Stomach (tissue), 9 donors: Measurements from ENCODE around the gene CYB5R3. TPM values are rescaled to one million over a fixed set of nuclear protein-coding genes. Genes with fewer than 3 reads are reported as not detected.

Source experiments
- DNase-seq, 2 donors: peaks; one replicate each; pipeline versions ENCODE4 v3.0.0 to v3.0.0-alpha.2; 2013 to 2019
- H3K27ac ChIP-seq, 5 donors: fragments of 200-600 bp in 4 of 5; sonication (generic) in 4 of 5; one replicate each; pipeline ENCODE4 v1.5.1; 2013 to 2019; ENCODE audit warnings: mild to moderate bottlenecking in 1 of 5, moderate library complexity in 1 of 5
- H3K27me3 ChIP-seq, 3 donors: fragments of 200-600 bp; sonication (generic); one replicate each; pipeline ENCODE4 v1.5.1; 2017 to 2019; ENCODE audit warnings: mixed run types in 1 of 3
- H3K36me3 ChIP-seq, 4 donors: fragments of 200-600 bp; sonication (generic); 1 replicate in 3 of 4; 2 replicates in 1 of 4; pipeline ENCODE4 v1.5.1; 2016 to 2019
- H3K4me1 ChIP-seq, 4 donors: fragments of 200-600 bp; sonication (generic); one replicate each; pipeline ENCODE4 v1.5.1; 2016 to 2019
- H3K4me3 ChIP-seq, 4 donors: fragments of 200-600 bp; sonication (generic) in 3 of 4; one replicate each; pipeline ENCODE4 v1.5.1; 2016 to 2019; ENCODE audit warnings: mild to moderate bottlenecking in 1 of 4
- H3K9me3 ChIP-seq, 4 donors: fragments of 200-600 bp; sonication (generic); one replicate each; pipeline ENCODE4 v1.5.1; 2016 to 2019
- CTCF ChIP-seq, 7 experiments: fragments of 450-650 bp in 4 of 7; fragments of 200-600 bp in 3 of 7; sonication (generic) in 3 of 7; IDR thresholded peaks; one replicate each; pipeline ENCODE4 v1.5.1; 2016 to 2019; ENCODE audit warnings: antibody characterized with exemption in 7 of 7, control low read depth in 2 of 7, mild to moderate bottlenecking in 1 of 7
- EP300 ChIP-seq: sonication (generic); formaldehyde crosslinking; IDR thresholded peaks from one replicate; pipeline ENCODE4 v1.6.1; 2017; ENCODE audit warnings: antibody characterized with exemption
- POLR2A ChIP-seq, 4 donors: fragments of 450-650 bp; IDR thresholded peaks; one replicate each; pipeline ENCODE4 v1.6.1; 2016; ENCODE audit warnings: antibody characterized with exemption in 4 of 4, control low read depth in 2 of 4, mild to moderate bottlenecking in 1 of 4, moderate library complexity in 1 of 4
- POLR2AphosphoS5 ChIP-seq, 3 donors: sonication (generic); formaldehyde crosslinking; IDR thresholded peaks; one replicate each; pipeline ENCODE4 v1.6.1; 2016; ENCODE audit warnings: antibody characterized with exemption in 3 of 3
- WGBS, 5 donors: extraction: QIAGEN DNeasy Blood & Tissue Kit in 3 of 5; methylation state at CpG; one replicate each; pipeline versions ENCODE4 v1.1.5 to v1.1.7; 2013 to 2018; 5-methylcytosine and 5-hydroxymethylcytosine counted together
- intact Hi-C: fragments of 100-400 bp; cut with DNase I; formaldehyde crosslinking; loops from one replicate; pipeline ENCODE4 v1.15.1; 2023; ENCODE audit warnings: low total_unique reads
- polyA plus RNA-seq, 3 donors: library from polyadenylated mRNA; stranded (reverse); fragments of 200-250 nt; gene quantifications; one replicate each; pipeline ENCODE4 v1.2.3, GENCODE V29; 2013
- total RNA-seq, 5 donors: library from RNA; depleted of rRNA; stranded (reverse); fragments of >200 nt; gene quantifications; one replicate each; pipeline versions ENCODE4 v1.1.0 to v1.2.3, GENCODE V29; 2014 to 2016
- donor health status: healthy with polysubstance abuse.
- donor health status: Bipolar disorder and iron deficiency.
- donor health status: healthy.

Gene CYB5R3
- total and polyA plus RNA-seq, 8 donors, result 33.6 to 156 (median 82.1) TPM

GRCh38 chr22:42691440-42691839, 42.2 kb upstream of the CYB5R3 start:
- 81 to 90% (median 83%) methylated on average over 10 of the region's 10 CpGs for WGBS, 5 donors
- no peaks in the 10 kb centered on the region for H3K27me3 ChIP-seq
- H3K4me3 ChIP-seq, result no peak overlapping the region
- H3K36me3 ChIP-seq, result peaks cover 11 to 42% (median 38%) of the 10 kb centered on the region in 4 donors
- TF ChIP-seq POLR2AphosphoS5 (IDR thresholded peaks at IDR 0.05) (no peak), POLR2A (IDR thresholded peaks at IDR 0.05) (no peak), CTCF (IDR thresholded peaks at IDR 0.05) (no peak), EP300 (no peak)
- no peaks in the 10 kb centered on the region for H3K9me3 ChIP-seq
- intact Hi-C loops, result no loop called here
- peaks cover 32 to 55% (median 41%) of the 10 kb centered on the region in 4 donors for H3K4me1 ChIP-seq
- peak in 1 of 2 donors; percentile 10 for DNase-seq
- peak overlapping the region in 4 of 5 donors; percentile 26 to 91 (median 73) for H3K27ac ChIP-seq

- intact Hi-C loops, result no loop called here
- H3K27ac ChIP-seq, result peak overlapping the region; percentile 74 to 91 (median 90)
- peaks cover 10 to 23% (median 20%) of the 10 kb centered on the region in 4 donors for H3K36me3 ChIP-seq
- TF ChIP-seq CTCF (IDR thresholded peaks at IDR 0.05) (no peak), POLR2A (IDR thresholded peaks at IDR 0.05) (peak in 1 of 4 donors; percentile 7), POLR2AphosphoS5 (IDR thresholded peaks at IDR 0.05) (peak; percentile 83 to 91 (median 86)), EP300 (peak; percentile 96)
- peak; percentile 85 to 96 for DNase-seq
- H3K9me3 ChIP-seq, result no peaks in the 10 kb centered on the region
- no peak overlapping the region for H3K4me3 ChIP-seq
- H3K4me1 ChIP-seq, result peaks cover 51 to 74% (median 62%) of the 10 kb centered on the region in 4 donors
- no peaks in the 10 kb centered on the region for H3K27me3 ChIP-seq
- WGBS, 5 donors, result 24 to 27% (median 25%) methylated on average over 19 to 25 of the region's 25 CpGs
Observed at GRCh38 chr22:42688241-42689211, 39.3 kb upstream of the CYB5R3 start.

GRCh38 chr22:42686756-42687491, 37.7 kb upstream of the CYB5R3 start:
- intact Hi-C loops, result no loop called here
- H3K27ac ChIP-seq, result peak overlapping the region; percentile 42 to 91 (median 90)
- no peak for TF ChIP-seq CTCF (IDR thresholded peaks at IDR 0.05)
- TF ChIP-seq POLR2AphosphoS5 (IDR thresholded peaks at IDR 0.05), result no peak
- TF ChIP-seq EP300, result no peak
- no peak for TF ChIP-seq POLR2A (IDR thresholded peaks at IDR 0.05)
- no peak overlapping the region for H3K4me3 ChIP-seq
- peak in 1 of 2 donors; percentile 16 for DNase-seq
- H3K4me1 ChIP-seq, result peaks cover 53 to 90% (median 73%) of the 10 kb centered on the region in 4 donors
- 80 to 91% (median 85%) methylated on average over 14 of the region's 14 CpGs for WGBS, 5 donors
- peaks cover 0 to 7% (median 7%) of the 10 kb centered on the region in 4 donors for H3K36me3 ChIP-seq
- no peaks in the 10 kb centered on the region for H3K9me3 ChIP-seq
- no peaks in the 10 kb centered on the region for H3K27me3 ChIP-seq
